Effector memory CD4-positive, alpha-beta T cell (primary cell): ENCODE data around the gene CUL7.
"Not testable (repeated sequence)": the region's sequence is repeated elsewhere in the genome, so short reads cannot be mapped to it uniquely, and the experiment has no call there.

Source experiments
- DNase-seq, 3 donors: peaks; one replicate each; pipeline ENCODE4 v3.0.0-alpha.2; 2020
- H3K27ac ChIP-seq: 2 replicates; pipeline ENCODE4 v1.7.0; 2013; ENCODE audit warnings: mild to moderate bottlenecking, low read length, moderate library complexity; ENCODE audit not compliant: insufficient read depth, poor library complexity, severe bottlenecking
- H3K27me3 ChIP-seq: replicated peaks from 2 replicates; pipeline ENCODE4 v1.7.0; 2013; ENCODE audit warnings: mild to moderate bottlenecking, low read length; ENCODE audit not compliant: insufficient read depth, control insufficient read depth, poor library complexity, severe bottlenecking
- H3K36me3 ChIP-seq: 2 replicates; pipeline ENCODE4 v1.7.0; 2013; ENCODE audit warnings: mild to moderate bottlenecking, low read length, moderate library complexity; ENCODE audit not compliant: control insufficient read depth, insufficient read depth
- H3K4me1 ChIP-seq: 2 replicates; pipeline ENCODE4 v1.7.0; 2013; ENCODE audit warnings: low read length, mild to moderate bottlenecking; ENCODE audit not compliant: control insufficient read depth, insufficient read depth, poor library complexity, severe bottlenecking
- H3K4me3 ChIP-seq: 2 replicates; pipeline ENCODE4 v1.7.0; 2013; ENCODE audit warnings: low read length, low read depth, mild to moderate bottlenecking; ENCODE audit not compliant: insufficient read depth, poor library complexity, severe bottlenecking
- H3K9me3 ChIP-seq: 2 replicates; pipeline ENCODE4 v1.7.0; 2013; ENCODE audit warnings: mild to moderate bottlenecking, low read length, moderate library complexity; ENCODE audit not compliant: control insufficient read depth

Gene CUL7

GRCh38 chr6:43050981-43051380, 2.7 kb downstream of the CUL7 start:
- Histone ChIP-seq H3K27ac (no peak overlapping the region), H3K4me3 (no peak overlapping the region), H3K9me3 (no peaks in the 10 kb centered on the region), H3K4me1 (peaks cover 15% of the 10 kb centered on the region), H3K27me3 (no peaks in the 10 kb centered on the region), H3K36me3 (peaks cover 30% of the 10 kb centered on the region)
- no peak for DNase-seq

GRCh38 chr6:43047998-43048397, 5.7 kb downstream of the CUL7 start:
- no peak overlapping the region for H3K27ac ChIP-seq

GRCh38 chr6:43045371-43045930, 8.2 kb downstream of the CUL7 start:
- no peaks in the 10 kb centered on the region for H3K27me3 ChIP-seq
- no peak overlapping the region for H3K4me3 ChIP-seq
- H3K27ac ChIP-seq, result no peak overlapping the region
- H3K36me3 ChIP-seq, result peaks cover 42% of the 10 kb centered on the region
- H3K9me3 ChIP-seq, result no peaks in the 10 kb centered on the region
- no peak for DNase-seq
- H3K4me1 ChIP-seq, result no peaks in the 10 kb centered on the region

More at GRCh38 chr6:43047998-43048397, 5.7 kb downstream of the CUL7 start:
- H3K4me1 ChIP-seq, result peaks cover 5% of the 10 kb centered on the region
- H3K27me3 ChIP-seq, result no peaks in the 10 kb centered on the region
- H3K36me3 ChIP-seq, result peaks cover 38% of the 10 kb centered on the region
- DNase-seq, result no peak
- H3K9me3 ChIP-seq, result no peaks in the 10 kb centered on the region
- H3K4me3 ChIP-seq, result no peak overlapping the region

- Histone ChIP-seq H3K9me3 (no peaks in the 10 kb centered on the region), H3K4me1 (no peaks in the 10 kb centered on the region), H3K27ac (no peak overlapping the region), H3K4me3 (no peak overlapping the region), H3K36me3 (peaks cover 47% of the 10 kb centered on the region), H3K27me3 (no peaks in the 10 kb centered on the region)
- no peak for DNase-seq
Measured at GRCh38 chr6:43043310-43043709, 10.3 kb downstream of the CUL7 start.

GRCh38 chr6:43041475-43041874, 12.2 kb downstream of the CUL7 start:
- H3K9me3 ChIP-seq, H3K4me1 ChIP-seq, H3K27me3 ChIP-seq, H3K27ac ChIP-seq, DNase-seq, H3K4me3 ChIP-seq: not testable (repeated sequence)
- peaks cover 54% of the 10 kb centered on the region for H3K36me3 ChIP-seq

- Histone ChIP-seq H3K27ac (no peak overlapping the region), H3K9me3 (no peaks in the 10 kb centered on the region), H3K27me3 (no peaks in the 10 kb centered on the region), H3K36me3 (peaks cover 50% of the 10 kb centered on the region), H3K4me1 (no peaks in the 10 kb centered on the region), H3K4me3 (no peak overlapping the region)
- no peak for DNase-seq
Measured at GRCh38 chr6:43040542-43041257, 13.0 kb downstream of the CUL7 start.

- Histone ChIP-seq H3K9me3 (no peaks in the 10 kb centered on the region), H3K36me3 (peaks cover 43% of the 10 kb centered on the region), H3K4me1 (no peaks in the 10 kb centered on the region), H3K27me3 (no peaks in the 10 kb centered on the region), H3K4me3 (no peak overlapping the region), H3K27ac (no peak overlapping the region)
- DNase-seq, result no peak
Measured at GRCh38 chr6:43038727-43039126, 14.9 kb downstream of the CUL7 start.

GRCh38 chr6:43037706-43038105, 15.9 kb downstream of the CUL7 start:
- H3K4me1 ChIP-seq, result no peaks in the 10 kb centered on the region
- no peak overlapping the region for H3K4me3 ChIP-seq
- H3K36me3 ChIP-seq, result peaks cover 44% of the 10 kb centered on the region
- no peaks in the 10 kb centered on the region for H3K9me3 ChIP-seq
- no peak for DNase-seq
- no peak overlapping the region for H3K27ac ChIP-seq
- H3K27me3 ChIP-seq, result no peaks in the 10 kb centered on the region

GRCh38 chr6:43037197-43037596, 16.5 kb downstream of the CUL7 start:
- Histone ChIP-seq H3K36me3 (peaks cover 47% of the 10 kb centered on the region), H3K27ac (no peak overlapping the region), H3K27me3 (no peaks in the 10 kb centered on the region), H3K9me3 (no peaks in the 10 kb centered on the region), H3K4me3 (no peak overlapping the region), H3K4me1 (no peaks in the 10 kb centered on the region)
- no peak for DNase-seq

- no peak overlapping the region for H3K27ac ChIP-seq
- peaks cover 50% of the 10 kb centered on the region for H3K36me3 ChIP-seq
- H3K4me3 ChIP-seq, result no peak overlapping the region
- DNase-seq, result no peak
- H3K9me3 ChIP-seq, result no peaks in the 10 kb centered on the region
- no peaks in the 10 kb centered on the region for H3K27me3 ChIP-seq
- H3K4me1 ChIP-seq, result no peaks in the 10 kb centered on the region
Measured at GRCh38 chr6:43036712-43037111, 16.9 kb downstream of the CUL7 start.
